ENCODE results near the gene LRRC53.

The LRRC53 gene

GRCh38 chr1:74429580-74429979, 82.8 kb downstream of the LRRC53 start:
- no peak for DNase-seq

GRCh38 chr1:74427681-74428080, 84.7 kb downstream of the LRRC53 start:
- no peak for DNase-seq

GRCh38 chr1:74426208-74426937, 86.0 kb downstream of the LRRC53 start:
- no peak for DNase-seq

- DNase-seq = no peak
Measured at GRCh38 chr1:74425676-74426075, 86.7 kb downstream of the LRRC53 start.

GRCh38 chr1:74423471-74423870, 88.9 kb downstream of the LRRC53 start:
- DNase-seq = no peak

- DNase-seq = no peak
Measured at GRCh38 chr1:74422421-74423292, 89.8 kb downstream of the LRRC53 start.

- no peak for DNase-seq
Measured at GRCh38 chr1:74420467-74420866, 91.9 kb downstream of the LRRC53 start.
